Measurements from ENCODE around the gene GLP1R.

Gene GLP1R

DNA sequence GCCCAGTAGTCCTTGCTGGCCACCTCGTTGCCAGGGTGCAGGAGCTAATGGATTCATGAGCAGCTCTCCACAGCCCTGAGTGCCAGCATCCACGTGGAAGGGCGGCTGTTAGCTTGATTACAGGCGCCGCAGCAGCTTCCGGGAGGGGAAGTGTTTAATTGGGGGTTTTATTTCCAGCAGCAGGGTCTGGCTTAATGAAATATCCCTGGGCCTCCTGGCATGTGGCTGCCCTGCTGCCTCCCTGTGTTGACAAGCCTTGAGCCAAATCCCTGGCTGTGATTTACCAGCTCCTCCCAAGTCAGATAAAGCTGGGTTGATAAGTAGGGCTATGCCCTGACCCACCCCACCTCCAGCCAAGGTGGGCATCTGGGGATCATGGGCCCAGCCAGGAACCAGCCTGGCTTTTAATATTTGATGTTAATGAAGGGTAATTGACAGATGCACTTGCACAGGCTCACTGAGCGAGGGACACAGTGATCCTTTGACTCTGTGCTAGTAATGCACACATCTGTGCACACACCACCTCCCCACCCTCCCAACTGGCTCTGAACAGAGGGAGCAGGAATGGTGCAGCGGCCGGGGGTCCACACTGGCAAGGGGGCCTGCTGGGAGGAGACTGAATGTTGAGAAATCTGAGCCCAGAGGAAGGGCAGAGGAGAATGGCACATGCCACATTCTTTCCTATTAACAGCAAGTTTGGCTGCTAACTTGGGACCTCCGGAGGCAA lies 13.6 kb downstream of the GLP1R start:
- DNase-seq = no peak

DNA sequence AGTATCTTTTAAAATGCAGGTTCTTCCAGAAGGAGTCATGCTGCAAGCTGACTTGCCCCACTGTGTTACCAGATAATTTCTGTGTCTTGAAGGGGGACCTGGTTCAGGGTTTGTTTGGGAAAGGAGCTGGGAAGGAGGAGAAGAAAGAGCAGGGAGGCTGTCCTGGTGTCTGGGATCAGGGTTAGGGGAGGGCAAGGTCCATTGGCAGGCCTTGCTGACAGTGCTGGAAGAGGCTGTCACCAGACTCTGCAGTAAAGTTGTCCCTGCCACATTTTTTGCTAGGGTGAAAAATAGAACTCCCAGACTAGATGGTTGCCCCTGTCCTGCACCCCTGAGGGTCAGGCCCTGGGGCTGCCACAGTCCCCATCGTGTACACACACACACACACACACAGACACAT lies 14.9 kb downstream of the GLP1R start:
- no peak for DNase-seq

DNA sequence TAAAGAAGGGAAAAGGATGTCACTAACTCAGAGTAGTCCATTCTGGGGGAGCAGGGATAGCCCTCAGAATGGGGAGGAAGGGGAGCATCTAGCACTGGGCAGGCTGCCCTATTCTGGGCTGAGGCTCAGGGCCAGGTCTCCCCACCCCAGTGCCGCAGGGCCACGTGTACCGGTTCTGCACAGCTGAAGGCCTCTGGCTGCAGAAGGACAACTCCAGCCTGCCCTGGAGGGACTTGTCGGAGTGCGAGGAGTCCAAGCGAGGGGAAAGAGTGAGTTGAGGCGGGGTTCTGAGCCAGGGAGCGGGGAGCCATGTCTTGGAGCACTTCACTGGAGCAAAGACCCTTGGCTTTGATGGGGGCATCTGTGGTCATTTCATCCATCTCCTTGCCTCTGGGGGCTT lies 17.0 kb downstream of the GLP1R start:
- no peak for DNase-seq

DNA sequence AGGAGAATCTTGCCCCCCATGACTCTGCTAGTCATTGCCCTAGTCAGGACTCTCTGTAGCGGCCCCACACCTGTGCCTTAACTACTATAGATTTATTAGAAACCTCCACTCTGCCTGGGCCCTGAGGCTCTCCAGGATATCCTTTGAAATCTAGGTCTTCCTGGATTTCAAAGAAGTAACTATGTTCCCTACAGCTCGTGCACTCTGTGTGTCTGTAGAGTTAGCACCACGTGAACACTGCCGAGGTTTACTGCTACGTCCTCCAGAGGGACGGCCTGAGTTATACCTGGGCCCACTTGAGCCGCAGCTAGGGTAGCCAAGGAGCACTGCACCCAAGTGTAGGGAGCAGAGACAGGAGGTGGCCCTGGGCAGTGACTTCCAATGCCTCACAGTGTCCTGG lies 19.8 kb downstream of the GLP1R start:
- DNase-seq = no peak

DNA sequence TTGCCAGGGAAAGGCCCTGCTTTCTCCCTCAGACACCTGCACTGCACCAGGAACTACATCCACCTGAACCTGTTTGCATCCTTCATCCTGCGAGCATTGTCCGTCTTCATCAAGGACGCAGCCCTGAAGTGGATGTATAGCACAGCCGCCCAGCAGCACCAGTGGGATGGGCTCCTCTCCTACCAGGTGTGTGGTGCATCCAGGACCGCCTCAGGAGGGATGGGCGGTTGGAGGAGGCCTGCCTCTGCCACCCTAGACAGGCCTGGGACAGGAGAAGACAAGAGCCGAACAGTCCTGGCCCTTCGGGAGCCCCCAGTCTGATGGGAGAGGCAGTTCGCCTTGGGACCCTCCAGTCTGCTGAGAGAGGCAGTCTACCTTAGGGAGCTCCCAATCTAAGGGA lies 24.2 kb downstream of the GLP1R start:
- DNase-seq = no peak

DNA sequence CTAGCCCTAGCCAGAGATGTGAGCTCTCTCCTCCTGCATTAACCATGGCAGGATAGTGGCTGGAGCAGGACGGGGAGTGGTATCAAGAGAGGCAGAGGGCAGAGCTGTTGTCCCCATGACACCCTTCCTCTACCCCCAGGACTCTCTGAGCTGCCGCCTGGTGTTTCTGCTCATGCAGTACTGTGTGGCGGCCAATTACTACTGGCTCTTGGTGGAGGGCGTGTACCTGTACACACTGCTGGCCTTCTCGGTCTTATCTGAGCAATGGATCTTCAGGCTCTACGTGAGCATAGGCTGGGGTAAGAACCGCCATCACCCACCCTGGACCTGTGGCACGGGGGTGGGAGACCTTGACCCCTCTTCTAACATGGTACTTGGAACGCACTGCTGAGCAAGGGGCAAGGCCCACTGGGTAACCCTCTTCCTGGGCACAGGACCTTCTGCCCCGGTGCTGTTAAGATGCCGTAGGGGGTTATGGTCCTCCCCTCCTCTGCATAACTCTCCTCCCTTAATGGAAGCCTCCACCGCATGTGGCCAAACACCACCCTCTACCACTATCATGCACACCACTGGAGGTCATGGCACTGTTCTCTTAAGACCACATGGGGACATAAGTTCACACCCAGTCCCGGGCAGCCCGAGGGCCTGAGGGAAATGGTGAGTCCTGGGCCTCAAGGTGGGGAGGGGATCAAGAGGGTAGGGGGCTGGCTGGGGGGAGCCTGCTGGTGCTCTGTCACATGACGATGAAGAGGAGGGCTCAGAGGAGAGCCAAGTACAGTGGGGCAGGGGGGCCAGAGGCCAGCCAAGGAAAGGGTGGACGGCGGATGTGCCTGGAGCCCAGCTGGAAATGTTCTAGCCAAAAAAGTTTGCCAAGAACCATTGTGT lies 25.1 kb downstream of the GLP1R start:
- DNase-seq = no peak

DNA sequence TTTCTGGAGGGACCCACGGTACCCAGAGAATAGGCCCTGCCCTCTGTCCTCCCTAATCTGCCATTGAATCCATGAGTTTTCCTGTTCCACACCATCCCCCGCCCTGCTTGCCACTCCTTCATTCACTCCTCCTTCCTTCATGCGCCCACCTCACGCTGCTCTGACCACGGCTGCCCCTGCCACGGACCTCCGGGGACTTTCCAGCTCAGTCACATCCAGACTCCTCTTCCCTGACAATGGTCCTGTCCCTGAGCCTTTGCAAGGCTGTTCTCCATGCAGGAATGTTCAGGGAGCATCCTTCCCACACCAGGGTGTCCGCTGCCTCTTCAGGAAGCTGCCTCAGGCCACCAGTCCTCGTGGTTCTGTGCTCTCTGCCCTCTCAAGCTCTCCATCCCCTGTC lies 25.9 kb downstream of the GLP1R start:
- no peak for DNase-seq

DNA sequence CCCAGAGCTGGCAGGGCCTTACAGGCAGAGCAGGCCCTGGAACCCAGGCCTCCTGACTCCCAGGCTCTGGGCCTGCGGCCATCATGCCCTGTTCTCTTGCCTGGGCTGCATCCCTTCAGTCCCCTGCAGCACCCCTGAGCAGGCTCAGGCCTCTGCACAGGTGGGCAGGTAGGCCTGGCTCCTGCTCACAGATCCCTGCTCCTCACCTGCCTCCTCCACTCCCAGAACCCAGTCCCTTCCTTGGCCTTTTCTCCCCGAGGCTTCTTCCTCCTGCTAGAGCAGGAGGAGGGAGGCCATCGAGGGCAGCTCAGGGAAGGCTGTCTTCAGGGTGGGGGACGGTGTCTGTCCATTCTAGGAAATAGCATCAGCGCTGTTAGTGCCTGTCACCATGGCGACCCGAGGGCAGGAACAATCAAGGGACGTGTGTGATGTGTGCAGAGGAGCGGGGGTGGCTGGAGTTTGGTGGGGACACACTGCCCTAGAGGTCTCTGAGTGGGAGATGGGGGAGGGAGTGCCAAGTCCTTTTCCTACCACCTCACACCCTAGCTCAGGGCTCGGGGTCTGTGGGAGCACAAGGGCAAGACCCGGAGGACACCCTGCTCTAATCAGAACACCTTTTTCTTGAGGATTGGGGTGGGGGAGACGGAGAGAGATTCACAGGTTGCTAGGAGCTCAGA lies 26.6 kb downstream of the GLP1R start:
- DNase-seq = no peak

DNA sequence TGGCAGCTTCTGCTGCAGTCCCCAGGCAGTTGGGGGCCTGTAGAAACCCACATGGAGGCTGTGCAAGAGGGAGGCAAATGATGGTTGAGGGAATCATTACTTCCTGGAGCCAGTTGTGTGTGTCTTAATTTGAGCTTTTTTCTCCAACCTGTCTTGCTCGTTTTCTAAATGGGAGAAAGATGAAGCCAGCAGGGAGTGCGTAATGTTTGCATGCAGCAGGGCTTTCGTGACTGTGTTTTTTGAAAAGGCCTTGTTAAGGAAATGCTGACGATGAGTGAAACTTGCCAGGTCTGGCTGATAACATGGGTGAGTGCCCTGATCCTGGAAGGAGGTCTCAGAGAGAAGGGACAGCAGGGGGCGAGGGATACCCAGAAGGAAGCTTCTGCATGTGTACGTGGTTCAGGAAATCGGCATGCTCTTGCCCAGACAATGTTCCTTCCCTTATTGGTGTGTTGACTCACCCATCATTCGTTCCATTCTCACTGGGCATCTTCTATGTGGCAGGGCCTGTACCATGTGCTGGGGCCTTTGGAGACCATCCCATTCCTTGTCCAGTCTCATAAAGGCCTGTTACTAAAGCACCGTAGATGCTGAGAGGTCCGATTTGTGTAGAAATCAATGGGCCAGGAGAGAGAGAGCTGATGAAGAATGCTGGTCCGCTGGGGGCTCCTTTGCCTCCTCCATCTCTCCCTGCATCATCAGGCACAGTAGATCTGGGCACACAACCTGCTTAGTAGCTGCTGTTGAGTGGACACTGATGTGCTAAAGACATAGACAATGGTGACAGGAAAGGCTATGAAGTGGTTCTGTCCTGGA lies 27.4 kb downstream of the GLP1R start:
- DNase-seq = no peak

DNA sequence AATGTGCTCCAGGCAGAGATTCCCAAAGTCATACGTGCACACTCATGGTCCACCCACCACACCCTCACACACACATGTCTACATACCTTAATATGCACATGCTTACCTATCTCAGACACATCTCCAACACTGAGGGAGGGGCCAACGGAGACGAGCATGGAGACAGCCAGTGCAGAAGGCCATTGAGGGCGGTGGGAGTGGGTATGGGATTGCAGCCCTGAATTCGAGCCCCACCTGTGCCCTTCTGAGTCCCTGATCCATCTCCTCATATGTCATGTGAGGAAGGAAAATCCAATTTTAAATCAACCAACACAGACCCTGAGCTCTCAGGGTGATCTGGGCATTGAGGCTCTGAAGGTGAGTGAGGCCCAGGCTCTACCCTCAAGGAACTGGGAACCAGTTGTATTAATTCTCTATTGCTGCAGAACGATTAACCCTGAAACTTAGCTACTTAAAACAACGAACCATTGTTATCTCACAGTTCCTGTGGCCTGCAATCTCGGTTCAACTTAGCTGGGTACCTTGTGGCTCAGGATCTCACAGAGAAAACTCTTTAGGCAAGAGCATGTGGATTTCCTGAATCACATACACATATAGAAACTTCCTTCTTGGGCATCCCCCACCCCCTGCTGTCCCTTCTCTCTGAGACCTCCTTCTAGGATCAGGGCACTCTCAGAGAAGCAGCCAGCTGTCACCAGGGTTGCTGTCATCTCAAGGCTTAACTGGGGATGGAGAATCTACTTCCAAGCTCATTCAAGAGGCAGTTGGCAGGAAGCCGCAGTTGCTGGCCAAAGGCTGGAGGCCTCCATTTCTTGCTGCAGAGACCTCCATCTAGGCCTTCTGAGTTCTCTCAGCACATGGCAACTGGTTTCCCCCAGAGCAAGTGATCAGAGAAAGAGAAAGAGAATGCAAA lies 28.3 kb downstream of the GLP1R start:
- DNase-seq = no peak

DNA sequence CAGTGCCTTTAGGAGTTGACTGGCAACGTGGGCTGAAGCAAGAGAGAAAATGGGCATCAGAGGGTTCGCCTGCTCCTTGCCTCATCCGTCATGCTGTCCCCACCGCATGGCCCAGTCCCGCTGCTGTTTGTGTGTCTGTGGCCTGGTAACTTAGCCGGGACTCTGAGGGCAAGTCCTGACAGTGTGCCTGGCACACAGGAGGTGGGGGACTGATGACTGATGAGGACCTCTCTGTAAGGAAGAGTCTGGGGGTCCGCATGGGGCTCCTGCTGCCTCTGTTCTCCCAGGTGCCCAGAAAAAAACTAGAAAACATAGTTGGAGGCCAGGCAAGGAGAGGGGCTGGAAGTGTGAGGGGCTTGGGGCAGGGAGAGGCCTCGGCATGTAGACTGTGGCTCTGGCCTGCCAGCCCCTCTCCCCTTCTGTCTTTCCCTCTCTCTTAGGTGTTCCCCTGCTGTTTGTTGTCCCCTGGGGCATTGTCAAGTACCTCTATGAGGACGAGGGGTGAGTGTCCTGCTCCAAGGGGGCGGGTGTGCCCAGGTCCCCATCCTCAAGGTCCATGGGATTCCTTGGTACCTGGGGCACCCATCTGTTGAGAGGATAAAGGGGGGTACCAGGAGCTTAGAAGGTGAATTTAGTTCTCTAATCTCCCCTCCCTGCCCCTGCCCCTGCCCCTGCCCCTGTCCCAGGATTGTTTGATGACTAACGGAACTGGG lies 29.5 kb downstream of the GLP1R start:
- no peak for DNase-seq

DNA sequence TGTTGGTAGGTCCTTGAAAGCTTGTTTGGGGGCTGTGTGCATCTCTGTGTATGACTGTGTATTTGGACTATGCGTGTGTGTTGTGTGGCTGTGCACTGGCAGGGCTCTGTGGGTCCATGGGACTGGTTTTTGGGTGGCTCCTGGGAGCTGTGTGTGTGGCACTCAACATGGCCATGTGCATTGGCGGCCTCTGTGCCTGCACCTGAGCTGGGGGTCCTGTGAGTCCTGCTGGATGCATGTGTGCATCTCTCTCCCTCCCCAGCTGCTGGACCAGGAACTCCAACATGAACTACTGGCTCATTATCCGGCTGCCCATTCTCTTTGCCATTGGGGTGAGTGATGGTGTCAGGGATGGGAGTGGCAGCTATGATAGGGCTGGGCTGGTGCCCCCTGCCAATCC lies 30.1 kb downstream of the GLP1R start:
- no peak for DNase-seq

DNA sequence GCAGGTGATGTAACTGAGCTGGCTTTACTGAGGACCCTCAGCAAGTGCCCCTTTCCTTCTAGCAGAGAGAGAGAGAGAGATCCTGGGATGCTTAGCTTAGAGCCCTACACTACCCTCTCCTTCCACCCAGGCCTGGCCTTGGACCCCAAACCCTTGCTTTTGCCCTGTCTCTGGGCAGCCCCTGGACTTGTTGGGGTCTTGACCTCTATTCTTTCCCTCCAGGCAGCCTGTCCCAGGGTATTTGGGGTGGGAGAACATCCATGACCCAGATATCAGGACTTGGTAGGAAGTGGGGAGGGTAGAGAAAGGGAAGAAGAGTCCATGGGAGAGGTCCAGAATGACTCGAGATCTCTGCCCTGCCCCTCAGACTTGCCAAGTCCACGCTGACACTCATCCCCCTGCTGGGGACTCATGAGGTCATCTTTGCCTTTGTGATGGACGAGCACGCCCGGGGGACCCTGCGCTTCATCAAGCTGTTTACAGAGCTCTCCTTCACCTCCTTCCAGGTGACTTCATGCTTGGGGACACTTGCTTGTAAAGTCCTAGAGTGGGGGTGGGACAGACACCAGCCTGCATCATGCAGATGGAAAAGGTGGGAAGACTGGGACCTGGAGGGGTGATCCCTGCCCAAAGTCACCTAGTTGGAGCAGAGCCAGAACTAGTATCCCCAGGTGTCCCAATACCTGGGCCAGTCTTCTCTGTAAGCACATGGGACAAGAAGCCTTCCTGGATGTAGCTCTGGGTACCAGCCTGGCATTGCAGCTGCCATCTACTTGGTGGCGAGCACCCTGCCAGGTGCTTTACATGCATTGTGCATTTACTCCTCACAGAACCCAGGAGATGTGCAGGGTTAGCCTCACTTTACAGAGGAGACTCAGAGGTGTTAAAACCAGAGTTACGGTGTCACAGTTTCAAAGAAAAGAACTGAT lies 30.9 kb downstream of the GLP1R start:
- DNase-seq = no peak

DNA sequence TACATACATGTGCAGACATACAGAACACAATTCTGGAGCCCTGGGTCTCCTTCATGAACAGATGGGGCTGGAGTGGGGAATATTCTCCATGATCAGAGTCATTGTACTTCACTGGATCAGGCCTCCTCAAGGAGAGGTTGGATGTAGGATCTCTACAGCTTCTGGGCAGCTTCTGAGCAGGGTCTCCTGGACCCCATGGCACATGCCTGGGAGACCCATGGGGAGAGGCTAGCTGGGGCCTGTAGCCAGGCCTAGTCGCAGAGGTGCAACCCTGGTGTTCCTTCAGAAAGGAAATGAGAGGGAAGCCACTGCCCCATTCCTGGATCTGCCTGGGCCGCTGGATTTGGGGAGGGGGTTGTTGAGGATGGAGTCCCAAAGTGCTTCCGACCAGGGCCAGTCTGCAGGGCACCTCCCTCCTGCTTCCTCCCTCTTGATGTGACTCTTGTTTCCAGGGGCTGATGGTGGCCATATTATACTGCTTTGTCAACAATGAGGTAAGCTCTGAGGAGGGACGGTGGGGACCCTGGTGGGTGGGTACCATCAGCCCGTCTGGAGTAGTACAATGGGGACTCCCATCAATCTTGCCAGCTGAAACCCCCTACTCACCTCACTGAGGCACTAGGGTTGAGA lies 31.8 kb downstream of the GLP1R start:
- DNase-seq = no peak

DNA sequence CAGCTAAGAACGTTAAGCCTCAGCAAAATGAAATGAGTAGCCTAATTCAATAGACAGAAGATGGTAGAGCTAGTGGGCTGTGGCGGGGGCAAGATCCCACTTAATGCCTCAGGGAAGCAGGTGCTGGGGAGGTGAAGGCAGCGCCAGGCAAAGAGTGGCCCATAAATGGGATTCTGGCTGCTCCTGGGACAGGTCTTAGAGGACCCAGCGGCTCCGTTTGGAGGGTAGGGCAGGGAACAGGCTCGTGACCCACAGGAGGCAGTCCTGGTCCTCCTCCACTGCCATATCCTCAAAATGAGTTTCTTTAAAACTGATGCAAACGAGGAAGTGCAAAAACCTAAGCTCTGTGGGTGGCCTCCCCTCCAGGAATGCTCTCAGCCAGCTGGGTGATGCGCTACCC lies 33.7 kb downstream of the GLP1R start:
- DNase-seq = no peak

DNA sequence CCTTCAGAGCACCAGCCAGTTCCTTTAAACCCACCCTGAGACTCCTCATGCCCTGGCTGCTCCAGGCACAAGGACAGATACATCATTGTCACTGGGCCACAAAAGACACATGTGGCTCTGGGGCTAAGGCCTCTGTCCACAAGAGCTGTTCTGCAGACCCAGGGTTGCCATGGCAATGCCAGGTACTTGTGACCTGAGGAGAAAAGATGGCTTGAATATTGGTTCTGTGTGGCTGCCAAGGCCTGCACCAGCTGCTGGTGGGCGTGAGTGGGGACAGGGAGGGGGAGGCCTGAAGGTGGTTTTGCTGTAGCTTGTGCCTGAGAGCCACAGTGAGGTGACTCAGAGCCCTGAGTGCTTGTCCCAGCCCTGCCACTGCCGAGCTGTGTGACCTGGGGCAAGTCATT lies 34.7 kb downstream of the GLP1R start:
- DNase-seq = no peak

DNA sequence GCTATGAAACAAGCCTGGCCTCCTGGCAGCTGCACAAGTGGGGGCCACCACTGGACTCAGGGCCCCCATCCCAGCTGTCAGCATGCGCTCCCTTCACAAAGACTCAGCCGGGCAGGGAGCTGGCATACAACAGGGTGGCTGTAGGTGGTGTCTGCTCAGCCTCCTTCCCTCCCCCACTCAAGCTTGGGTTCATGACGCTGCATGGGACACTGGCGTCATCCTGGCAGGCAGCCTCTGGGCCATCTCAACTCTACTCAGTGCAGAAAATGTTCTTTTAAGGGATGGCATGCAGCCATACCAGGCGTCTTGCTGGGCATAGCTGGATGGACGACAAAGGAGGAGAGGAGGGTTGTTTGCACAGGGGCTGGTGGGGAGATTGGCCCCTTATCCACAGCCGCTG lies 35.9 kb downstream of the GLP1R start:
- no peak for DNase-seq

DNA sequence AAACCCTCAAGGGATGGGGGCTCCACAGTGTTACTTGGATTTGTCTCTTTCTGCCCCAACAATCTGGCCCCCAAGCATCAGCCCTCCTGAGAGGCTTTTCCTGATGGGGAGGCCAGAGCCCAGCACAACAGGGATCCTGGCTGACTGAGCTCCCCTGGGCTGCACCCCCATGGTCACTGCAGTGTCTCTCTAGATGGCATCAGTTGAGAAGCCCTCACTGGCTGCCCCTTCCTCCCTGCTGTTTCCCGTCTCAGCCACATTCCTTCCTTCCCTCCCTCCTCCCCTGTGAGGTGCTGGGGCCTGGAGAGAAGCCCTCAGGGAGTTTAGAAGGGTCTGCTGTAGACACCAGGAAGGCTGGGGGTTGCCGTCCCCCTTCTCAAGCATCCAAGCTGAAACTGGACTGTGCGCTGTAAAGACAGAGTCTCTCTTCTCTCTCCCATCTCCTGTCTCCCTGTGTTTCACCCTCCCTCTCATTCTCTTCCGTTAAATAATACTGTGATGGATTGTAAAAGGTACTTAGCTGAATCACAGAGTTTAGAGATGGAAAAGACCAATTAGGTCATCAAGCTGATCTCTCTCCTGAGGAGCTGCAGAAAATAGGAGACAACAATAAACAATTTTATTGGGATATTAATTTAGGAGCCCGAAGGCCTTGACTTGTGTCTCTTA lies 36.7 kb downstream of the GLP1R start:
- DNase-seq = no peak
